Measurements from ENCODE around the gene MGA. TPM values are rescaled to one million over a fixed set of nuclear protein-coding genes. Genes with fewer than 3 reads are reported as not detected.

The MGA gene
- total RNA-seq, 1 donor from 2014 or later, result 32.6 TPM

- no peaks in the 10 kb centered on the region for H3K36me3 ChIP-seq (ENCODE audit: insufficient read depth, low read length)
- no peaks in the 10 kb centered on the region for H3K9me3 Mint-ChIP-seq (ENCODE audit: unreplicated experiment)
- H3K27ac ChIP-seq (ENCODE audit: low read depth, low read length), result no peak overlapping the region
- no peak overlapping the region for H3K4me3 Mint-ChIP-seq (ENCODE audit: unreplicated experiment)
- H3K4me2 ChIP-seq (ENCODE audit: low read length), result no peak overlapping the region
- no peaks in the 10 kb centered on the region for H3K27me3 ChIP-seq (ENCODE audit: insufficient read depth, low read length)
- FAIRE-seq, result no peak
- no peak for TF ChIP-seq CTCF (IDR thresholded peaks at IDR 0.05; ENCODE audit: insufficient read depth, low read depth, low read length)
- TF ChIP-seq EZH2 (IDR thresholded peaks at IDR 0.05; ENCODE audit: insufficient read depth, low read length), result no peak
- H3K27ac Mint-ChIP-seq (ENCODE audit: unreplicated experiment), result no peak overlapping the region
- peaks cover 4% of the 10 kb centered on the region for H3K36me3 Mint-ChIP-seq (ENCODE audit: low read depth, unreplicated experiment)
- H3K79me2 ChIP-seq (ENCODE audit: insufficient read depth, low read length), result peaks cover 98% of the 10 kb centered on the region
- no peaks in the 10 kb centered on the region for H3K9me3 ChIP-seq (ENCODE audit: insufficient read depth, low read depth, low read length)
- no peak for DNase-seq (ENCODE audit: low read depth)
- no peaks in the 10 kb centered on the region for H3K4me1 ChIP-seq (ENCODE audit: insufficient read depth, low read length)
- no peak overlapping the region for H3K9ac ChIP-seq (ENCODE audit: low read length)
- H4K20me1 ChIP-seq (ENCODE audit: insufficient read depth, low read length), result peaks cover 83% of the 10 kb centered on the region
- no peaks in the 10 kb centered on the region for H3K27me3 Mint-ChIP-seq (ENCODE audit: low read depth, unreplicated experiment)
- H2AFZ ChIP-seq (ENCODE audit: low read depth, low read length), result no peak overlapping the region
- H3K4me1 Mint-ChIP-seq (ENCODE audit: low read depth, unreplicated experiment), result no peaks in the 10 kb centered on the region
- H3K4me3 ChIP-seq (ENCODE audit: insufficient read depth, low read depth, low read length), result no peak overlapping the region
These were observed 15.1 kb downstream of the MGA start for GRCh38 chr15:41675337-41675736.

GRCh38 chr15:41678742-41679141, 18.5 kb downstream of the MGA start:
- H3K36me3 Mint-ChIP-seq (ENCODE audit: low read depth, unreplicated experiment), result no peaks in the 10 kb centered on the region
- H3K9ac ChIP-seq (ENCODE audit: low read length), result no peak overlapping the region
- DNase-seq (ENCODE audit: low read depth), result no peak
- no peak for FAIRE-seq
- no peak overlapping the region for H3K27ac ChIP-seq (ENCODE audit: low read depth, low read length)
- no peak overlapping the region for H2AFZ ChIP-seq (ENCODE audit: low read depth, low read length)
- H3K4me1 Mint-ChIP-seq (ENCODE audit: low read depth, unreplicated experiment), result no peaks in the 10 kb centered on the region
- no peaks in the 10 kb centered on the region for H3K36me3 ChIP-seq (ENCODE audit: insufficient read depth, low read length)
- peak overlapping the region; percentile 53 for H3K27ac Mint-ChIP-seq (ENCODE audit: unreplicated experiment)
- H3K79me2 ChIP-seq (ENCODE audit: insufficient read depth, low read length), result peaks cover 99% of the 10 kb centered on the region
- no peak for TF ChIP-seq CTCF (IDR thresholded peaks at IDR 0.05; ENCODE audit: insufficient read depth, low read depth, low read length)
- no peak for TF ChIP-seq EZH2 (IDR thresholded peaks at IDR 0.05; ENCODE audit: insufficient read depth, low read length)
- no peaks in the 10 kb centered on the region for H3K9me3 ChIP-seq (ENCODE audit: insufficient read depth, low read depth, low read length)
- no peaks in the 10 kb centered on the region for H3K4me1 ChIP-seq (ENCODE audit: insufficient read depth, low read length)
- H4K20me1 ChIP-seq (ENCODE audit: insufficient read depth, low read length), result peaks cover 89% of the 10 kb centered on the region
- no peak overlapping the region for H3K4me2 ChIP-seq (ENCODE audit: low read length)
- H3K27me3 ChIP-seq (ENCODE audit: insufficient read depth, low read length), result no peaks in the 10 kb centered on the region
- H3K4me3 Mint-ChIP-seq (ENCODE audit: unreplicated experiment), result no peak overlapping the region
- no peak overlapping the region for H3K4me3 ChIP-seq (ENCODE audit: insufficient read depth, low read depth, low read length)
- H3K9me3 Mint-ChIP-seq (ENCODE audit: unreplicated experiment), result no peaks in the 10 kb centered on the region
- no peaks in the 10 kb centered on the region for H3K27me3 Mint-ChIP-seq (ENCODE audit: low read depth, unreplicated experiment)

GRCh38 chr15:41683955-41684354, 23.8 kb downstream of the MGA start:
- TF ChIP-seq CTCF (IDR thresholded peaks at IDR 0.05; ENCODE audit: insufficient read depth, low read depth, low read length) (no peak), EZH2 (IDR thresholded peaks at IDR 0.05; ENCODE audit: insufficient read depth, low read length) (no peak)
- H3K27me3 ChIP-seq (ENCODE audit: insufficient read depth, low read length), result no peaks in the 10 kb centered on the region
- H3K4me1 Mint-ChIP-seq (ENCODE audit: low read depth, unreplicated experiment), result peaks cover 3% of the 10 kb centered on the region
- no peaks in the 10 kb centered on the region for H3K27me3 Mint-ChIP-seq (ENCODE audit: low read depth, unreplicated experiment)
- no peaks in the 10 kb centered on the region for H3K4me1 ChIP-seq (ENCODE audit: insufficient read depth, low read length)
- no peak overlapping the region for H2AFZ ChIP-seq (ENCODE audit: low read depth, low read length)
- H3K4me3 ChIP-seq (ENCODE audit: insufficient read depth, low read depth, low read length), result no peak overlapping the region
- no peak overlapping the region for H3K4me3 Mint-ChIP-seq (ENCODE audit: unreplicated experiment)
- H3K27ac ChIP-seq (ENCODE audit: low read depth, low read length), result no peak overlapping the region
- H3K9me3 ChIP-seq (ENCODE audit: insufficient read depth, low read depth, low read length), result no peaks in the 10 kb centered on the region
- peaks cover 92% of the 10 kb centered on the region for H4K20me1 ChIP-seq (ENCODE audit: insufficient read depth, low read length)
- H3K27ac Mint-ChIP-seq (ENCODE audit: unreplicated experiment), result no peak overlapping the region
- no peak for FAIRE-seq
- no peaks in the 10 kb centered on the region for H3K9me3 Mint-ChIP-seq (ENCODE audit: unreplicated experiment)
- no peak for DNase-seq (ENCODE audit: low read depth)
- no peaks in the 10 kb centered on the region for H3K36me3 ChIP-seq (ENCODE audit: insufficient read depth, low read length)
- H3K4me2 ChIP-seq (ENCODE audit: low read length), result no peak overlapping the region
- H3K79me2 ChIP-seq (ENCODE audit: insufficient read depth, low read length), result peaks cover 98% of the 10 kb centered on the region
- no peaks in the 10 kb centered on the region for H3K36me3 Mint-ChIP-seq (ENCODE audit: low read depth, unreplicated experiment)
- H3K9ac ChIP-seq (ENCODE audit: low read length), result no peak overlapping the region

Data from astrocyte (in vitro differentiated cells and primary cell).